ENCODE results near the gene ARHGEF17.

ARHGEF17 gene

GRCh38 chr11:73272680-73273038 is 35.4 kb upstream of the ARHGEF17 start:
- TF ChIP-seq ZSCAN16 (tag by site-specific recombination; IDR thresholded peaks at IDR 0.05) (no peak), ZBTB20 (tag by site-specific recombination; IDR thresholded peaks at IDR 0.05) (no peak), CTCF (tag by site-specific recombination; IDR thresholded peaks at IDR 0.05) (no peak), ZNF174 (tag by site-specific recombination; IDR thresholded peaks at IDR 0.05) (no peak), YY1 (tag by site-specific recombination; IDR thresholded peaks at IDR 0.05) (no peak), HOXA7 (CRISPR knock-in tag; IDR thresholded peaks at IDR 0.05; ENCODE audit: borderline replicate concordance) (no peak), ZNF660 (tag by site-specific recombination; IDR thresholded peaks at IDR 0.05) (no peak), OVOL3 (tag by site-specific recombination; IDR thresholded peaks at IDR 0.05) (no peak), ZNF701 (tag by site-specific recombination; IDR thresholded peaks at IDR 0.05) (no peak), ZNF202 (tag by site-specific recombination; IDR thresholded peaks at IDR 0.05; ENCODE audit: borderline replicate concordance) (no peak), ZNF175 (tag by site-specific recombination; IDR thresholded peaks at IDR 0.05) (no peak), ZNF521 (tag by site-specific recombination; IDR thresholded peaks at IDR 0.05) (no peak), REPIN1 (tag by site-specific recombination; IDR thresholded peaks at IDR 0.05; ENCODE audit: low read depth) (no peak), ZNF629 (tag by site-specific recombination; IDR thresholded peaks at IDR 0.05) (no peak), ZBTB11 (tag by site-specific recombination; conservative IDR thresholded peaks at IDR 0.05; ENCODE audit: low read depth) (no peak), ZNF518A (tag by site-specific recombination; conservative IDR thresholded peaks at IDR 0.05; ENCODE audit: low read depth) (no peak), ZNF624 (tag by site-specific recombination; IDR thresholded peaks at IDR 0.05) (no peak), FEZF1 (tag by site-specific recombination; IDR thresholded peaks at IDR 0.05) (no peak)
- ChIA-PET POLR2A (no interaction called here), CTCF (interaction anchor here (0.5 to 5.7 kb wide), 6 partner anchors 17 to 547 kb away, joined by 3 to 25 read pairs (median 4); no protein-coding TSS in a partner anchor)
- no peak overlapping the region for H3K4me3 ChIP-seq (ENCODE audit: low read depth, low read length)
- no peaks in the 10 kb centered on the region for H3K9me3 ChIP-seq (ENCODE audit: control insufficient read depth, insufficient read depth, low read depth, low read length)
- no peaks in the 10 kb centered on the region for H3K36me3 ChIP-seq (ENCODE audit: control insufficient read depth in 2 of 2, insufficient read depth in 1 of 2, low read length in 2 of 2)
- H3K27ac ChIP-seq (ENCODE audit: extremely low read depth, low read depth, low read length), result no peak overlapping the region
- H3K4me1 ChIP-seq (ENCODE audit: control insufficient read depth, insufficient read depth, low read length), result no peaks in the 10 kb centered on the region
